Mucosa of rectum (tissue), 2 donors: ENCODE results near the gene SETD1B.
"Not testable (repeated sequence)": the region's sequence is repeated elsewhere in the genome, so short reads cannot be mapped to it uniquely, and the experiment has no call there.

ENCODE experiments used
- H3K27ac ChIP-seq, 2 donors: one replicate each; pipeline ENCODE4 v1.7.0; 2013; ENCODE audit warnings: inconsistent platforms in 2 of 2, low read depth in 2 of 2, low read length in 2 of 2
- H3K27me3 ChIP-seq, 2 donors: one replicate each; pipeline ENCODE4 v1.7.0; 2013; ENCODE audit warnings: low read length in 2 of 2; ENCODE audit not compliant: control insufficient read depth in 2 of 2, insufficient read depth in 2 of 2
- H3K36me3 ChIP-seq, 2 donors: one replicate each; pipeline ENCODE4 v1.7.0; 2013; ENCODE audit warnings: low read length in 2 of 2; ENCODE audit not compliant: control insufficient read depth in 2 of 2, insufficient read depth in 2 of 2
- H3K4me1 ChIP-seq, 2 donors: one replicate each; pipeline ENCODE4 v1.7.0; 2013; ENCODE audit warnings: low read length in 2 of 2, mild to moderate bottlenecking in 1 of 2; ENCODE audit not compliant: control insufficient read depth in 2 of 2, insufficient read depth in 2 of 2
- H3K4me3 ChIP-seq, 2 donors: one replicate each; pipeline ENCODE4 v1.7.0; 2013; ENCODE audit warnings: low read length in 2 of 2
- H3K9ac ChIP-seq, 2 donors: one replicate each; pipeline ENCODE4 v1.7.0; 2013; ENCODE audit warnings: low read length in 2 of 2, low read depth in 1 of 2, mild to moderate bottlenecking in 1 of 2
- H3K9me3 ChIP-seq, 2 donors: one replicate each; pipeline ENCODE4 v1.7.0; 2013; ENCODE audit warnings: low read length in 2 of 2; ENCODE audit not compliant: control insufficient read depth in 2 of 2
- donor health status: healthy.
- donor health status: Normal muscosa, but diverticular disease.

The SETD1B gene

GRCh38 chr12:121839106-121839992, 35.5 kb downstream of the SETD1B start:
- H3K36me3 ChIP-seq = no peaks in the 10 kb centered on the region
- H3K9me3 ChIP-seq = no peaks in the 10 kb centered on the region
- peaks cover 0 to 4% of the 10 kb centered on the region in 2 donors for H3K4me1 ChIP-seq
- H3K27ac ChIP-seq = peak overlapping the region; percentile 27 to 61
- no peaks in the 10 kb centered on the region for H3K27me3 ChIP-seq
- H3K4me3 ChIP-seq = peak overlapping the region; percentile 92 to 93
- peak overlapping the region; percentile 67 to 74 for H3K9ac ChIP-seq

- Histone ChIP-seq H3K36me3 (no peaks in the 10 kb centered on the region), H3K9ac (peak overlapping the region; percentile 67 to 74), H3K4me1 (peaks cover 0 to 4% of the 10 kb centered on the region in 2 donors), H3K4me3 (peak overlapping the region; percentile 92 to 93), H3K27me3 (no peaks in the 10 kb centered on the region), H3K27ac (peak overlapping the region; percentile 27 to 61), H3K9me3 (no peaks in the 10 kb centered on the region)
Measured at GRCh38 chr12:121839993-121840761, 36.4 kb downstream of the SETD1B start.

DNA sequence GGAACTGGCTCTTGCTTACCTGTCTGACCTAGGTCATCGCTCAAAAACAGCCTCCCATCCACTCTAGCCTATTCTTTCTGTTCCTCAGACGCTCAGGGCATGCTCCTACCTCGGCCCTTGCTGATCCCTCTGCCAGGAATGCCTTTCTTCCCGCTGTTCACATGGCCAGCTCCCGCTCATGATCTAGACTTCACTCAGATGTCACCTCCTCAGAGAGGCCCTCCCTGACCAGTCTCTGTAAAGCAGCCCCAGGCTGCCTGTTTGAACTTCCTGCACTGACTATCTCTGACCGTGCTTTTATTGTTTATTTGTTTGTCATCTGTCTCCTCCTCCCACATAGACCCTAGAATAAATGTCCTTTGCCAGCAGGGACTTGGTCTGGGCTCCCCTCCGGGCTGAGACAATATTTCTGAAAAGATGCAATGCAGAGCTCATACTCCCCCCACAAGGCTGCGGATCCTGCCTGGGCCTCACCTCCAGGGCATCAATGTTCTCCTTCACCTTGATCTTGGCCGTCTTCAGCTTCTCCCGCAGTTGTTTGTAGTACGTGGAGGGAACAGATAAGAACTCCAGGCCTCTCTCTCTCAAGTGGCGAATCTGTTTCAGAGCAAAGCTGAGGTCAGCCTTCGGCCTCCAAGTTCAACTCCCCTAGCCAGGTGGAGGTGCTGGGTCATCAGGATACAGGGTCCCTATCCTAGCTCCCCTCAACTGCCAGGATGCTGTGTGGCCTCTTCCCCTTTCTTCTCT, 39.6 kb downstream of the SETD1B start:
- no peak overlapping the region for H3K27ac ChIP-seq

DNA sequence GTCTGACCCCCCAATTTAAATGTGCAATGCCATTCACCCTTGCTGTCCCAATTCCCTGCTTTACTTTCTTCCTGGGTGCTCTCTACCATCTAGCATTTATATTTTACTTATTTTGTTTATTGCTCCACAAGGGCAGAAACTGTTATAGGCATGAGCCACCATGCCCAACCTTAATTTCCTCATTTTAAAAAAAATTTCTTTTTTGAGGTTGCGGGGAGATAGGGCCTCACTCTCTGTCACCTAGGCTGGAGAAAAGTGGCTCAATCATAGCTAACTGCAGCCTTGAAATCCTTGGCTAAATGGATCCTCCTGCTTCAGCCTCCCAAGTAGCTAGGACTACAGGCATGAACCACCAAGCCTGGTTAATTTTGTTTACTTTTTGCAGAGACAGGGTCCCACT, 41.9 kb downstream of the SETD1B start:
- no peaks in the 10 kb centered on the region for H3K27me3 ChIP-seq
- H3K4me1 ChIP-seq = no peaks in the 10 kb centered on the region
- H3K9ac ChIP-seq = no peak overlapping the region
- H3K4me3 ChIP-seq = no peak overlapping the region
- no peaks in the 10 kb centered on the region for H3K9me3 ChIP-seq
- H3K36me3 ChIP-seq = no peaks in the 10 kb centered on the region
- H3K27ac ChIP-seq = no peak overlapping the region

More for the DNA sequence above, 39.6 kb downstream of the SETD1B start:
- H3K9ac ChIP-seq = no peak overlapping the region
- no peaks in the 10 kb centered on the region for H3K27me3 ChIP-seq
- H3K4me1 ChIP-seq = peaks cover 0 to 4% of the 10 kb centered on the region in 2 donors
- H3K9me3 ChIP-seq = no peaks in the 10 kb centered on the region
- H3K36me3 ChIP-seq = no peaks in the 10 kb centered on the region
- no peak overlapping the region for H3K4me3 ChIP-seq

DNA sequence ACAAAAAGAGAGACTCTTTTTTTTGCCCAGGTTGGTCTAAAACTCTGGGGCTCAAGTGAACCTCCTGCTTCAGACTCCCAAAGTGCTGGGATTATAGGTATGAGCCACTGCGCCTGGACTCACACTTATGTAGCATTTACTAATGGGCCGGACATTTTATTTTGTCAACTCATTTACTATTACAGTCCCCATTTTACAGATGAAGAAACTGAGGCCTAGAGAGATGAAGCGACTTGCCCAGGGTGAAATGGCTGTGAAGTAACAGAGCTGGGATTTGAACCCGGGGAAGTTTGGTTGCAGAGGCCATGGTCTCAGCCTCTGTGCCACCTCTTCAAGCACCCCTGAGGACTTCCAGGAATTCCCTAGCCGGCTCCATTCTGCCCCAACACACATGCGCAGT, 45.4 kb downstream of the SETD1B start:
- Histone ChIP-seq H3K4me3 (no peak overlapping the region), H3K4me1 (no peaks in the 10 kb centered on the region), H3K27ac (no peak overlapping the region)

GRCh38 chr12:121849665-121850064, 45.9 kb downstream of the SETD1B start:
- Histone ChIP-seq H3K27me3 (no peaks in the 10 kb centered on the region), H3K4me1 (no peaks in the 10 kb centered on the region), H3K4me3 (no peak overlapping the region), H3K9ac (no peak overlapping the region), H3K27ac (no peak overlapping the region), H3K36me3 (no peaks in the 10 kb centered on the region), H3K9me3 (no peaks in the 10 kb centered on the region)

More for the DNA sequence above, 45.4 kb downstream of the SETD1B start:
- Histone ChIP-seq H3K36me3 (no peaks in the 10 kb centered on the region), H3K9ac (no peak overlapping the region), H3K9me3 (no peaks in the 10 kb centered on the region), H3K27me3 (no peaks in the 10 kb centered on the region)

GRCh38 chr12:121852392-121852791, 48.6 kb downstream of the SETD1B start:
- not testable (repeated sequence) for H3K4me1 ChIP-seq, H3K36me3 ChIP-seq, H3K9me3 ChIP-seq, H3K4me3 ChIP-seq, H3K9ac ChIP-seq, H3K27ac ChIP-seq, H3K27me3 ChIP-seq

GRCh38 chr12:121857322-121858246, 53.8 kb downstream of the SETD1B start:
- no peak overlapping the region for H3K27ac ChIP-seq

DNA sequence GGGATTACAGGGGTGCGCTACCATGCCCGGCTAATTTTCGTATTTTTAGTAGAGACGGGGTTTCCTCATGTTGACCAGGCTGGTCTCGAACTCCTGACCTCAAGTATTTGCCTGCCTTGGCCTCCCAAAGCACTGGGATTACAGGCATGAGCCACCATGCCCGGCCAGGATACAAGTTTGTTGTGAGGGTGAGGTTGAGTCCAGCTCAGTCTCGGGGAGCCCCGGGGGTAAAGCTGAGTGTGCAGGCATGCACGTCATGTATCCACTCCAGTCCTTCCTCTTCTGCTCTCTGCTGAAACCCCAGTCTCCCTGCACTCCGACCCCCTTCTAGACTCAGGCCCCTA, 54.5 kb downstream of the SETD1B start:
- H3K4me3 ChIP-seq = no peak overlapping the region
- H3K9me3 ChIP-seq = no peaks in the 10 kb centered on the region
- peaks cover 0 to 10% of the 10 kb centered on the region in 2 donors for H3K4me1 ChIP-seq
- H3K9ac ChIP-seq = no peak overlapping the region
- no peaks in the 10 kb centered on the region for H3K36me3 ChIP-seq
- H3K27me3 ChIP-seq = no peaks in the 10 kb centered on the region
- peak overlapping the region; percentile 76 for H3K27ac ChIP-seq

More at GRCh38 chr12:121857322-121858246, 53.8 kb downstream of the SETD1B start:
- Histone ChIP-seq H3K9me3 (no peaks in the 10 kb centered on the region), H3K4me1 (peaks cover 0 to 10% of the 10 kb centered on the region in 2 donors), H3K36me3 (no peaks in the 10 kb centered on the region), H3K4me3 (no peak overlapping the region), H3K27me3 (no peaks in the 10 kb centered on the region), H3K9ac (no peak overlapping the region)
